ENCODE results near the gene ROCK2.

DNA sequence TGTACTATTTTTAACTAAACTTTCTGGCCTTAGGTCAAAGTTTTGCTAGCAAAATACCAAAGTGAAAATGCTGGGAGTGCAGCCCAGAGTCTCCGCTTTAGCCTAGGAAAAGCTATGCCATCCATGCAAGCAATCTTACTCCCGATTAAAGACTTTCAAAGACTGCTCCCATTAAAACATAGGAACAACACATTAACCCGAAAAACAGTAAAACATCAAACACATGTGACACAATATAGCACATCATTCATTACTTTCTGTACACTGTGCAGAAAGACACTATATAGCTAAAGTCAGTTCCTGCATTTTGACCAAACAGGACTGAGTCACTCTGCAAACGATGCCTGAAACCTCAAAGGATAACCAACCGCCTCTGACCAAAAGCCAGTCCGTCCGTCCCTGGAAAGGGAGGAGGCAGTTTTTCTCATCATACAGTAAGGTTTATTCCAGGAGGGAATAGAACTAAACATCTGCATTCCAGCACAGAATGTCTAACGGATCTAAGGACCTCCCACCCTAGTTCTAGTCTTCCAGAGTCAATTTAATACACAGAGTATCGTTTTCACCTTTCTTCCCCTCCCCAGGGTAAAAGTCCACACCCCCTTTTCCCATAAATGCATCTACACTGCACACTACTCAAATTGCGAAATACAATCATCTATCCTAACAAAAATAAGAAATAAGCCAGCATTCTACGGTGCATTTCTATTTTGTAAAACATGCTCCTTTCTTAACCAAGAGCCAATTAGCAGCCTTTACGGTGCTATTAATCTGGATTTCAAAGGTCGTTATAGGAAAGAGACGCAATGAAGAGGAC is 1.7 kb downstream of the ROCK2 start:
- TF ChIP-seq, protein P1, sequence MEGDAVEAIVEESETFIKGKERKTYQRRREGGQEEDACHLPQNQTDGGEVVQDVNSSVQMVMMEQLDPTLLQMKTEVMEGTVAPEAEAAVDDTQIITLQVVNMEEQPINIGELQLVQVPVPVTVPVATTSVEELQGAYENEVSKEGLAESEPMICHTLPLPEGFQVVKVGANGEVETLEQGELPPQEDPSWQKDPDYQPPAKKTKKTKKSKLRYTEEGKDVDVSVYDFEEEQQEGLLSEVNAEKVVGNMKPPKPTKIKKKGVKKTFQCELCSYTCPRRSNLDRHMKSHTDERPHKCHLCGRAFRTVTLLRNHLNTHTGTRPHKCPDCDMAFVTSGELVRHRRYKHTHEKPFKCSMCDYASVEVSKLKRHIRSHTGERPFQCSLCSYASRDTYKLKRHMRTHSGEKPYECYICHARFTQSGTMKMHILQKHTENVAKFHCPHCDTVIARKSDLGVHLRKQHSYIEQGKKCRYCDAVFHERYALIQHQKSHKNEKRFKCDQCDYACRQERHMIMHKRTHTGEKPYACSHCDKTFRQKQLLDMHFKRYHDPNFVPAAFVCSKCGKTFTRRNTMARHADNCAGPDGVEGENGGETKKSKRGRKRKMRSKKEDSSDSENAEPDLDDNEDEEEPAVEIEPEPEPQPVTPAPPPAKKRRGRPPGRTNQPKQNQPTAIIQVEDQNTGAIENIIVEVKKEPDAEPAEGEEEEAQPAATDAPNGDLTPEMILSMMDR (IDR thresholded peaks at IDR 0.05): no peak
- TF ChIP-seq EP300 (IDR thresholded peaks at IDR 0.05) (no peak), POLR2AphosphoS5 (IDR thresholded peaks at IDR 0.05) (peak in 1 of 4 donors; percentile 44)

Measured in sigmoid colon (tissue), 4 donors.